Measurements from ENCODE around the gene MYOG. TPM values are rescaled to one million over a fixed set of nuclear protein-coding genes. Genes with fewer than 3 reads are reported as not detected.
A peak's percentile ranks its signal among the peaks of the same experiment; 100 is the strongest.

Gene MYOG
- total and polyA plus RNA-seq, 2 of the 13 experiments (the other 11 are each of a cell fraction or from before 2014, with no cell fraction given), result not detected

GRCh38 chr1:203054184-203054583 lies 31.6 kb downstream of the MYOG start:
- CTCF ChIA-PET (ENCODE audit: low intra/inter-chr PET ratio, low total read pairs), result no interaction called here
- no peaks in the 10 kb centered on the region for H3K9me3 ChIP-seq (ENCODE audit: low read length)
- TF ChIP-seq ZNF768 (CRISPR knock-in tag; IDR thresholded peaks at IDR 0.05) (peak; percentile 50; the same call in 1 of the 2 replicates), ZNF121 (CRISPR knock-in tag; IDR thresholded peaks at IDR 0.05) (no peak)
- 21% methylated on average over 1 of the region's 1 CpG for WGBS (ENCODE audit: low lambda C conversion rate)
- H3K4me2 ChIP-seq (ENCODE audit: low read depth, low read length), result no peak overlapping the region
- no peak overlapping the region for H3K9ac ChIP-seq (ENCODE audit: insufficient read depth, low read depth, low read length)
- H3K4me3 ChIP-seq (replicated peaks in 1 of 3; ENCODE audit: insufficient read depth in 1 of 3, low read depth in 2 of 3, low read length in 3 of 3), result no peak overlapping the region
- in situ Hi-C loops (cut with HindIII; ENCODE audit: extremely low pct_ligation_motif_present, low pct_unique_long_range_greater_than_20kb), result no loop called here
- no peak overlapping the region for H2AFZ ChIP-seq (ENCODE audit: low read length)
- no peak overlapping the region for H3K27ac ChIP-seq (ENCODE audit: extremely low read length, insufficient read depth, low read length)
- FAIRE-seq, result no peak
- H3K4me1 ChIP-seq (ENCODE audit: insufficient read depth, low read length), result no peaks in the 10 kb centered on the region
- POLR2A ChIA-PET, result no interaction called here
- no peaks in the 10 kb centered on the region for H3K36me3 ChIP-seq (replicated peaks in 1 of 2; ENCODE audit: control insufficient read depth in 1 of 2, insufficient read depth in 2 of 2, low read length in 2 of 2)
- H3K27me3 ChIP-seq (ENCODE audit: control insufficient read depth in 1 of 2, insufficient read depth in 2 of 2, low read length in 2 of 2), result peaks cover 7 to 34% of the 10 kb centered on the region in 2 experiments; a peak in 4 of 5 replicates
- intact Hi-C loops (cut with micrococcal nuclease; ENCODE audit: unreplicated experiment), result no loop called here
- H4K20me1 ChIP-seq (ENCODE audit: insufficient read depth, low read length), result no peaks in the 10 kb centered on the region
- H3K79me2 ChIP-seq (ENCODE audit: insufficient read depth, low read length), result no peaks in the 10 kb centered on the region
- no peak for DNase-seq (ENCODE audit: low spot score)
- no peak for ATAC-seq
- no TSS peak for BruUV-seq (replicated peaks)

- Histone ChIP-seq H3K27me3 (ENCODE audit: control insufficient read depth in 1 of 2, insufficient read depth in 2 of 2, low read length in 2 of 2) (peaks cover 7 to 41% of the 10 kb centered on the region in 2 experiments), H3K4me2 (ENCODE audit: low read depth, low read length) (no peak overlapping the region), H3K9ac (ENCODE audit: insufficient read depth, low read depth, low read length) (no peak overlapping the region), H3K4me1 (ENCODE audit: insufficient read depth, low read length) (no peaks in the 10 kb centered on the region), H3K27ac (ENCODE audit: extremely low read length, insufficient read depth, low read length) (no peak overlapping the region), H2AFZ (ENCODE audit: low read length) (no peak overlapping the region), H3K36me3 (replicated peaks in 1 of 2; ENCODE audit: control insufficient read depth in 1 of 2, insufficient read depth in 2 of 2, low read length in 2 of 2) (no peaks in the 10 kb centered on the region), H4K20me1 (ENCODE audit: insufficient read depth, low read length) (no peaks in the 10 kb centered on the region), H3K79me2 (ENCODE audit: insufficient read depth, low read length) (no peaks in the 10 kb centered on the region), H3K9me3 (ENCODE audit: low read length) (no peaks in the 10 kb centered on the region), H3K4me3 (replicated peaks in 1 of 3; ENCODE audit: insufficient read depth in 1 of 3, low read depth in 2 of 3, low read length in 3 of 3) (no peak overlapping the region)
- DNase-seq (ENCODE audit: low spot score), result no peak
- POLR2A ChIA-PET, result no interaction called here
- ATAC-seq, result no peak
- TF ChIP-seq ZBTB20 (CRISPR knock-in tag; IDR thresholded peaks at IDR 0.05; ENCODE audit: borderline replicate concordance, low read depth) (no peak), MXD4 (CRISPR knock-in tag; IDR thresholded peaks at IDR 0.05) (no peak), RBFOX2 (IDR thresholded peaks at IDR 0.05; ENCODE audit: low read depth, low read length) (no peak), RBAK (CRISPR knock-in tag; IDR thresholded peaks at IDR 0.05) (no peak), ZNF160 (CRISPR knock-in tag; IDR thresholded peaks at IDR 0.05) (no peak), ZNF484 (CRISPR knock-in tag; IDR thresholded peaks at IDR 0.05; ENCODE audit: borderline replicate concordance, low read depth) (no peak), SIX4 (CRISPR knock-in tag; IDR thresholded peaks at IDR 0.05) (no peak), MZF1 (CRISPR knock-in tag; IDR thresholded peaks at IDR 0.05; ENCODE audit: borderline replicate concordance) (no peak), BRF2 (CRISPR knock-in tag; IDR thresholded peaks at IDR 0.05) (no peak), ZNF280B (CRISPR knock-in tag; IDR thresholded peaks at IDR 0.05; ENCODE audit: borderline replicate concordance) (no peak), ELF4 (CRISPR knock-in tag; IDR thresholded peaks at IDR 0.05; ENCODE audit: borderline replicate concordance) (no peak), RFX5 (IDR thresholded peaks at IDR 0.05; ENCODE audit: low read depth, low read length) (no peak)
- intact Hi-C loops (cut with micrococcal nuclease; ENCODE audit: unreplicated experiment), result no loop called here
- no peak for FAIRE-seq
- 24% methylated on average over 3 of the region's 3 CpGs for WGBS (ENCODE audit: low lambda C conversion rate)
- in situ Hi-C loops (cut with HindIII; ENCODE audit: extremely low pct_ligation_motif_present, low pct_unique_long_range_greater_than_20kb), result no loop called here
- BruUV-seq (replicated peaks), result no TSS peak
- CTCF ChIA-PET (ENCODE audit: low intra/inter-chr PET ratio, low total read pairs), result no interaction called here
These were observed 33.2 kb downstream of the MYOG start for GRCh38 chr1:203052601-203053000.
